MM.1S (cell line): ENCODE data around the gene ORC3.

ENCODE experiments used
- DNase-seq: peaks from one replicate; pipeline ENCODE4 v3.0.0-alpha.2; 2015
- H2AFZ ChIP-seq: fragments of 300-600 bp; sonication (generic); 2 replicates; pipeline ENCODE4 v1.6.0; 2016; ENCODE audit warnings: antibody characterized with exemption, low read length
- H3F3A ChIP-seq: fragments of 300-600 bp; sonication (generic); 2 replicates; pipeline ENCODE4 v1.6.1; 2016; ENCODE audit warnings: mild to moderate bottlenecking, antibody characterized with exemption, low read length, moderate library complexity, mixed read lengths; ENCODE audit not compliant: insufficient read depth
- H3K27ac ChIP-seq: fragments of 300-600 bp; sonication (generic); 2 replicates; pipeline ENCODE4 v1.5.1; 2016; ENCODE audit warnings: mild to moderate bottlenecking, low read length
- H3K27me3 ChIP-seq: fragments of 300-600 bp; sonication (generic); replicated peaks from 2 replicates; pipeline ENCODE4 v1.6.0; 2016; ENCODE audit warnings: low read length; ENCODE audit not compliant: insufficient read depth
- H3K36me3 ChIP-seq: fragments of 300-600 bp; sonication (generic); replicated peaks from 2 replicates; pipeline ENCODE4 v1.6.1; 2016; ENCODE audit warnings: mild to moderate bottlenecking, low read length, mixed read lengths; ENCODE audit not compliant: insufficient read depth
- H3K4me1 ChIP-seq: fragments of 300-600 bp; sonication (generic); 2 replicates; pipeline ENCODE4 v1.6.1; 2016; ENCODE audit warnings: low read length, mixed read lengths
- H3K4me2 ChIP-seq: fragments of 300-600 bp; sonication (generic); 2 replicates; pipeline ENCODE4 v1.6.0; 2016; ENCODE audit warnings: low read depth, low read length
- H3K4me3 ChIP-seq: fragments of 300-600 bp; sonication (generic); 2 replicates; pipeline ENCODE4 v1.5.1; 2016; ENCODE audit warnings: low read length, mixed read lengths
- H3K79me2 ChIP-seq: fragments of 300-600 bp; sonication (generic); 2 replicates; pipeline ENCODE4 v1.6.1; 2016; ENCODE audit warnings: mixed run types, low read length, mixed read lengths
- H3K9ac ChIP-seq: fragments of 300-600 bp; sonication (generic); 2 replicates; pipeline ENCODE4 v1.6.1; 2016; ENCODE audit warnings: low read length, mixed read lengths
- H3K9me2 ChIP-seq: fragments of 300-600 bp; sonication (generic); replicated peaks from 2 replicates; pipeline ENCODE4 v1.6.1; 2016; ENCODE audit warnings: mild to moderate bottlenecking, low read length, mixed read lengths; ENCODE audit not compliant: insufficient read depth
- H3K9me3 ChIP-seq: fragments of 300-600 bp; sonication (generic); replicated peaks from 2 replicates; pipeline ENCODE4 v1.6.1; 2016; ENCODE audit warnings: mild to moderate bottlenecking, low read length, mixed read lengths; ENCODE audit not compliant: insufficient read depth
- H4K20me1 ChIP-seq: fragments of 300-600 bp; sonication (generic); 2 replicates; pipeline ENCODE4 v1.6.1; 2016; ENCODE audit warnings: mild to moderate bottlenecking, low read length, moderate library complexity, mixed read lengths; ENCODE audit not compliant: insufficient read depth
- CTCF ChIP-seq: fragments of 300-600 bp; sonication (generic); IDR thresholded peaks from 2 replicates; pipeline ENCODE4 v1.5.1; 2016; ENCODE audit warnings: antibody characterized with exemption, low read length, mixed read lengths
- EZH2 ChIP-seq: fragments of 300-600 bp; sonication (generic); optimal IDR thresholded peaks from 2 replicates; pipeline ENCODE3; 2017; ENCODE audit warnings: low read depth, mild to moderate bottlenecking, antibody characterized with exemption, low read length, mixed read lengths
- EZH2phosphoT487 ChIP-seq: fragments of 300-600 bp; sonication (generic); IDR thresholded peaks from 2 replicates; pipeline ENCODE4 v1.6.1; 2018; ENCODE audit warnings: antibody characterized with exemption, low read length

Gene ORC3

GRCh38 chr6:87670707-87671106 is 80.8 kb downstream of the ORC3 start:
- Histone ChIP-seq H3K9me2 (no peaks in the 10 kb centered on the region), H3K79me2 (0 out of 2 replicates have a peak, but pooled peaks cover 8% of the 10 kb centered on the region), H3K27me3 (no peaks in the 10 kb centered on the region), H3K4me2 (no peak overlapping the region), H3K36me3 (peaks cover 3% of the 10 kb centered on the region), H3K4me3 (no peak overlapping the region), H3K9ac (no peak overlapping the region), H3K9me3 (no peaks in the 10 kb centered on the region), H3K27ac (no peak overlapping the region), H2AFZ (no peak overlapping the region), H3K4me1 (peaks cover 11% of the 10 kb centered on the region; the same call in 1 of the 2 replicates), H4K20me1 (no peaks in the 10 kb centered on the region), H3F3A (no peaks in the 10 kb centered on the region)
- TF ChIP-seq EZH2phosphoT487 (no peak), CTCF (no peak), EZH2 (no peak)
- DNase-seq: no peak

GRCh38 chr6:87671555-87672029 is 81.7 kb downstream of the ORC3 start:
- peaks cover 11% of the 10 kb centered on the region; the same call in 1 of the 2 replicates for H3K4me1 ChIP-seq
- no peaks in the 10 kb centered on the region for H4K20me1 ChIP-seq
- TF ChIP-seq EZH2phosphoT487: no peak
- TF ChIP-seq EZH2: no peak
- TF ChIP-seq CTCF: no peak
- no peak overlapping the region for H3K4me3 ChIP-seq
- no peak for DNase-seq
- no peak overlapping the region for H3K9ac ChIP-seq
- no peak overlapping the region for H3K27ac ChIP-seq
- H3K79me2 ChIP-seq: 0 out of 2 replicates have a peak, but pooled peaks cover 11% of the 10 kb centered on the region
- H2AFZ ChIP-seq: no peak overlapping the region
- peaks cover 3% of the 10 kb centered on the region for H3K36me3 ChIP-seq
- no peaks in the 10 kb centered on the region for H3K9me3 ChIP-seq
- H3K4me2 ChIP-seq: no peak overlapping the region
- H3K27me3 ChIP-seq: no peaks in the 10 kb centered on the region
- H3K9me2 ChIP-seq: no peaks in the 10 kb centered on the region
- H3F3A ChIP-seq: no peaks in the 10 kb centered on the region

GRCh38 chr6:87672641-87673040 is 82.7 kb downstream of the ORC3 start:
- Histone ChIP-seq H3K79me2 (peaks cover 19% of the 10 kb centered on the region), H4K20me1 (no peaks in the 10 kb centered on the region), H3K9me3 (no peaks in the 10 kb centered on the region), H2AFZ (no peak overlapping the region), H3K27ac (no peak overlapping the region), H3K36me3 (peaks cover 3% of the 10 kb centered on the region), H3K9me2 (no peaks in the 10 kb centered on the region), H3K4me1 (peaks cover 12% of the 10 kb centered on the region; the same call in 1 of the 2 replicates), H3F3A (peaks cover 4% of the 10 kb centered on the region; the same call in 1 of the 2 replicates), H3K4me2 (no peak overlapping the region), H3K27me3 (no peaks in the 10 kb centered on the region), H3K9ac (no peak overlapping the region), H3K4me3 (no peak overlapping the region)
- TF ChIP-seq CTCF (no peak), EZH2 (no peak), EZH2phosphoT487 (no peak)
- DNase-seq: no peak
